ENCODE data around the gene HOXA11.

The HOXA11 gene

GRCh38 chr7:27203964-27204594, 19.0 kb upstream of the HOXA11 start:
- H2AFZ ChIP-seq (ENCODE audit: low read depth), result no peak overlapping the region
- no peaks in the 10 kb centered on the region for H3K79me2 ChIP-seq (ENCODE audit: insufficient read depth, low read depth)
- H3K4me1 ChIP-seq (ENCODE audit: low read depth, poor library complexity, severe bottlenecking), result no peaks in the 10 kb centered on the region
- H3K27ac ChIP-seq, result no peak overlapping the region
- no peaks in the 10 kb centered on the region for H3K27me3 ChIP-seq (ENCODE audit: insufficient read depth, low read depth)
- H3K36me3 ChIP-seq (ENCODE audit: insufficient read depth), result no peaks in the 10 kb centered on the region
- TF ChIP-seq CTCF (conservative IDR thresholded peaks at IDR 0.05; ENCODE audit: low read depth, low read length), result no peak
- no peak overlapping the region for H3K4me3 ChIP-seq (IDR thresholded peaks at IDR 0.05; ENCODE audit: insufficient read depth, low read depth, low read length)
- H3K4me2 ChIP-seq, result no peak overlapping the region
- H4K20me1 ChIP-seq (ENCODE audit: insufficient read depth), result no peaks in the 10 kb centered on the region
- no peak overlapping the region for H3K9ac ChIP-seq

GRCh38 chr7:27203365-27203953, 18.4 kb upstream of the HOXA11 start:
- Histone ChIP-seq H3K36me3 (ENCODE audit: insufficient read depth) (no peaks in the 10 kb centered on the region), H3K4me1 (ENCODE audit: low read depth, poor library complexity, severe bottlenecking) (no peaks in the 10 kb centered on the region), H3K79me2 (ENCODE audit: insufficient read depth, low read depth) (no peaks in the 10 kb centered on the region), H3K27me3 (ENCODE audit: insufficient read depth, low read depth) (no peaks in the 10 kb centered on the region), H2AFZ (ENCODE audit: low read depth) (no peak overlapping the region), H3K27ac (no peak overlapping the region), H3K9ac (no peak overlapping the region), H4K20me1 (ENCODE audit: insufficient read depth) (no peaks in the 10 kb centered on the region), H3K4me3 (IDR thresholded peaks at IDR 0.05; ENCODE audit: insufficient read depth, low read depth, low read length) (no peak overlapping the region), H3K4me2 (no peak overlapping the region)
- TF ChIP-seq CTCF (conservative IDR thresholded peaks at IDR 0.05; ENCODE audit: low read depth, low read length), result no peak

- no peak overlapping the region for H3K9ac ChIP-seq
- H3K79me2 ChIP-seq (ENCODE audit: insufficient read depth, low read depth), result no peaks in the 10 kb centered on the region
- H4K20me1 ChIP-seq (ENCODE audit: insufficient read depth), result no peaks in the 10 kb centered on the region
- H3K27me3 ChIP-seq (ENCODE audit: insufficient read depth, low read depth), result no peaks in the 10 kb centered on the region
- H2AFZ ChIP-seq (ENCODE audit: low read depth), result no peak overlapping the region
- no peak overlapping the region for H3K4me3 ChIP-seq (IDR thresholded peaks at IDR 0.05; ENCODE audit: insufficient read depth, low read depth, low read length)
- H3K36me3 ChIP-seq (ENCODE audit: insufficient read depth), result no peaks in the 10 kb centered on the region
- no peak overlapping the region for H3K27ac ChIP-seq
- no peak overlapping the region for H3K4me2 ChIP-seq
- no peaks in the 10 kb centered on the region for H3K4me1 ChIP-seq (ENCODE audit: low read depth, poor library complexity, severe bottlenecking)
- TF ChIP-seq CTCF (conservative IDR thresholded peaks at IDR 0.05; ENCODE audit: low read depth, low read length), result no peak
Measured at GRCh38 chr7:27202862-27203134, 17.8 kb upstream of the HOXA11 start.

- no peaks in the 10 kb centered on the region for H3K4me1 ChIP-seq (ENCODE audit: low read depth, poor library complexity, severe bottlenecking)
- H3K36me3 ChIP-seq (ENCODE audit: insufficient read depth), result no peaks in the 10 kb centered on the region
- H3K4me3 ChIP-seq (IDR thresholded peaks at IDR 0.05; ENCODE audit: insufficient read depth, low read depth, low read length), result no peak overlapping the region
- no peaks in the 10 kb centered on the region for H4K20me1 ChIP-seq (ENCODE audit: insufficient read depth)
- TF ChIP-seq CTCF (conservative IDR thresholded peaks at IDR 0.05; ENCODE audit: low read depth, low read length), result no peak
- no peaks in the 10 kb centered on the region for H3K27me3 ChIP-seq (ENCODE audit: insufficient read depth, low read depth)
- no peak overlapping the region for H3K9ac ChIP-seq
- H3K79me2 ChIP-seq (ENCODE audit: insufficient read depth, low read depth), result no peaks in the 10 kb centered on the region
- H3K27ac ChIP-seq, result no peak overlapping the region
- H3K4me2 ChIP-seq, result no peak overlapping the region
- H2AFZ ChIP-seq (ENCODE audit: low read depth), result no peak overlapping the region
Measured at GRCh38 chr7:27202018-27202861, 17.2 kb upstream of the HOXA11 start.

All from KMS-11 (cell line).